Subcutaneous adipose tissue (tissue), 4 donors: ENCODE results near the gene C2orf49. TPM values are rescaled to one million over a fixed set of nuclear protein-coding genes. Genes with fewer than 3 reads are reported as not detected.

Experiments used
- CTCF ChIP-seq: fragments of 450-650 bp; IDR thresholded peaks from one replicate; pipeline ENCODE4 v1.5.1; 2016; ENCODE audit warnings: low read depth, mild to moderate bottlenecking, control low read depth, antibody characterized with exemption, moderate library complexity
- total RNA-seq, 4 donors: library from RNA; depleted of rRNA; stranded (reverse); fragments of >200 nt; gene quantifications; one replicate each; pipeline ENCODE4 v1.1.0, GENCODE V29; 2016

C2orf49 gene
- total RNA-seq, 4 donors from 2014 or later, result 13.4 to 30.5 (median 18.2) TPM

- no peak for TF ChIP-seq CTCF
Observed at GRCh38 chr2:105364436-105365139, 27.2 kb downstream of the C2orf49 start.

GRCh38 chr2:105365206-105365605 is 27.9 kb downstream of the C2orf49 start:
- no peak for TF ChIP-seq CTCF

- TF ChIP-seq CTCF, result no peak
Observed at GRCh38 chr2:105368759-105369408, 31.5 kb downstream of the C2orf49 start.

GRCh38 chr2:105369777-105370690 is 32.7 kb downstream of the C2orf49 start:
- TF ChIP-seq CTCF, result no peak

GRCh38 chr2:105371156-105371555 is 33.8 kb downstream of the C2orf49 start:
- TF ChIP-seq CTCF, result no peak

GRCh38 chr2:105371810-105372209 is 34.5 kb downstream of the C2orf49 start:
- no peak for TF ChIP-seq CTCF

- TF ChIP-seq CTCF, result no peak
Observed at GRCh38 chr2:105373344-105373781, 36.0 kb downstream of the C2orf49 start.
